ENCODE data around the gene GINS2.

GINS2 gene

DNA sequence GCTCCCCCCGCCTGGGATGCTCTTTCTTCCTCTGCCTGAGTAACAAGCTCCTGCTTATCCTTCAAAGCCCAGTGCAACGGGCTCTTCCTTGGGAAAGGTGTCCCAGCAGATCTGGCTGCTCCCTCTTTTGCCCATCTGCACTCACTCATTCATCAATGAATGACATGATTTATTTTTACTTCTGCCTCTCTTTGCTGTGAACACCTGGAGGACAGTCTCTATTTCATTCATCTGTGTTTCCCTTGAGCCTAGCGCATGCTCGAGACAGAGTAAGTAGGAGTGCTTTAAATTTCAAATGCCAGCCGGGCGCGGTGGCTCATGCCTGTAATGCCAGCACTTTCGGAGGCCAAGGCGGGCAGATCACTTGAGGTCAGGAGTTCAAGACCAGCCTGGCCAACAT is 22.0 kb upstream of the GINS2 start:
- no peak overlapping the region for H3K4me3 ChIP-seq (ENCODE audit: control insufficient read depth, low read depth, low read length)
- TF ChIP-seq, protein P1, sequence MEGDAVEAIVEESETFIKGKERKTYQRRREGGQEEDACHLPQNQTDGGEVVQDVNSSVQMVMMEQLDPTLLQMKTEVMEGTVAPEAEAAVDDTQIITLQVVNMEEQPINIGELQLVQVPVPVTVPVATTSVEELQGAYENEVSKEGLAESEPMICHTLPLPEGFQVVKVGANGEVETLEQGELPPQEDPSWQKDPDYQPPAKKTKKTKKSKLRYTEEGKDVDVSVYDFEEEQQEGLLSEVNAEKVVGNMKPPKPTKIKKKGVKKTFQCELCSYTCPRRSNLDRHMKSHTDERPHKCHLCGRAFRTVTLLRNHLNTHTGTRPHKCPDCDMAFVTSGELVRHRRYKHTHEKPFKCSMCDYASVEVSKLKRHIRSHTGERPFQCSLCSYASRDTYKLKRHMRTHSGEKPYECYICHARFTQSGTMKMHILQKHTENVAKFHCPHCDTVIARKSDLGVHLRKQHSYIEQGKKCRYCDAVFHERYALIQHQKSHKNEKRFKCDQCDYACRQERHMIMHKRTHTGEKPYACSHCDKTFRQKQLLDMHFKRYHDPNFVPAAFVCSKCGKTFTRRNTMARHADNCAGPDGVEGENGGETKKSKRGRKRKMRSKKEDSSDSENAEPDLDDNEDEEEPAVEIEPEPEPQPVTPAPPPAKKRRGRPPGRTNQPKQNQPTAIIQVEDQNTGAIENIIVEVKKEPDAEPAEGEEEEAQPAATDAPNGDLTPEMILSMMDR (conservative IDR thresholded peaks at IDR 0.05; ENCODE audit: control insufficient read depth, insufficient read depth, low read depth, low read length) = no peak
- DNase-seq (ENCODE audit: low read depth) = no peak

DNA sequence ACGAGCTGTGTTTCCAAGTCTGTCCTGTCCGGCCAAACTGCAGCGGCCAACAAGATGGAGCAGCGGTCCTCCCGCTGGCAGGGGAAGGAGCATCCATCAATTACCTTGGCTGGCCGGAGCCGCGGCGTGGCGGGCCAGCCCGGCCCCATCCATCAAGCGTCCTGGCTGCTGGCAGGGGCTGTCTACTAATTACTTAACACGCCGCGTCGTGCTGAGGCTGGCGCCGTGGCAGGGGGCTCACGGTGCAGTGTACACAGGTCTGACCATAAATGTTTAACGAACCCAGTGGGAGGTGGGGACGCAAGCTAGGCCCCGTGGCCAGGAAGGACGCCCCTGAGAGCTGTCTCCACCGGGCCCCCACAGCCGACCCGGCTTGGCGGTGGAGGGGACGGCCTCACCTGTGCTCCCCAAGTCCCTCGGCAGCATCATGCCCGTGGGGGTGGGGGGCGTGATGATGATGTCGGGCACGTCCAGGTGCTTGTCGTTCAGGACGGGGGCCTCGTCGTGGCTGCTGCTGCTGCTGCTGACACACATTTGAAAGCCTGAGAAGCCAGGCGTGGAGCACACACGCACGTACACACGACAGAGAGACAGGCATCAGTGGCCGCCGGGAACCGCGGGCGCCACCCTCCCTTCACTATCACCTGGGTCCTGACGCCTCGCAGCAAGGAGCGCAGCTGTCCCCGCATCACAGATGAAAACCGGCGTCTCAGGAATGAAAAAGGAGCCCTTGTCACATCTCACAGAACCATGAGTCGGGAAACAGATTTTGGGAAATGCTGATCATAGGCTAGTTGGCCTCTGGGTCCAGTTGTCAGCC is 21.2 kb upstream of the GINS2 start:
- no peak overlapping the region for H3K4me3 ChIP-seq (ENCODE audit: control insufficient read depth, low read depth, low read length)
- TF ChIP-seq, protein P1 (conservative IDR thresholded peaks at IDR 0.05; ENCODE audit: control insufficient read depth, insufficient read depth, low read depth, low read length) = no peak
- no peak for DNase-seq (ENCODE audit: low read depth)

DNA sequence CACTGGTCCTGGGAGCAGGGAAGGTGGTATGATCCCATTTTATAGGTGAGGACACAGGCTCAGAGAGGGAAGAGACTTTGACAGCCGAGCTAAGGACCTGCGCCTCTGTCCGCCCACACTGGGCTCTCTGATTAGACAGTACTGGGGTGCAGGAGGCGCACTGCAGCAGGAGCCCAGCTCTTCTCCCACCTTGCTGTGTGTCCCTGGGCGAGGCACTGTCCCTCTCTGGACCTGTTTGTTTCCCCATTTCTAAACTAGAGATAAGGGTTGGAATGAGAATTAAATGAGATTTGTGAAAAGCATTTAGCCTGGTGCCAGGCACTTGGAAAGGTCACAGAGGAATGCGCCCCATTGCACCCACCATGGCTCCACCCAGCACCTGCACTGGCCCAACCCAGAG is 19.6 kb upstream of the GINS2 start:
- DNase-seq (ENCODE audit: low read depth) = no peak
- TF ChIP-seq, protein P1 (conservative IDR thresholded peaks at IDR 0.05; ENCODE audit: control insufficient read depth, insufficient read depth, low read depth, low read length) = no peak
- no peak overlapping the region for H3K4me3 ChIP-seq (ENCODE audit: control insufficient read depth, low read depth, low read length)

DNA sequence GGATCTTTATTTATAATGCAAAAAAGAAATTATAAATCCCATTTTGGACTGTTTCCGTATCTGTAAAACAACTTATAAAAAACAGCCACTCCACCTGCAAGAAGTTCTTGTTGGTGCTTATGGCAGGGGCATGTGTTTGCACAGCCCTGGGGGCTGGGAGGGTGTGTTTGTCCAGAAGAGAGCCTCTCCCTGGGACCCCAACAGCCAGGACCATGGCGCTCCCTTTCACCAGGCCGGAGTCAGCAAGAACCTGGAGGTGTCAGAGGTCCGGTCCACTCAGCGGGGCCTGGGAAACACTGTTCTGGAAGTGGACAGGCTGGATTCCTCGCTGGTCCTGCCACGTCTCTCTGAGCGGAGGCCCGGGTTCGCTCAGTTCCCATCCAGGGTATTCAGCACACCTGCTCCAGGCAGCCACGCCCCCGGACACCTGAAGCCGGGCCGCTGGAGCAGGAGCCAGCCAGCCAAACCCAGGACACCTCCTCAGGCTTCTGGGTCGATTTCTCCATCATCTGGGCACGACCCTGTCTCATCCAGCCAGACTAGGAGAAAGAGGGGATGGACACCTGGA is 18.9 kb upstream of the GINS2 start:
- H3K4me3 ChIP-seq (ENCODE audit: control insufficient read depth, low read depth, low read length) = no peak overlapping the region
- DNase-seq (ENCODE audit: low read depth) = no peak
- TF ChIP-seq, protein P1 (conservative IDR thresholded peaks at IDR 0.05; ENCODE audit: control insufficient read depth, insufficient read depth, low read depth, low read length) = no peak

DNA sequence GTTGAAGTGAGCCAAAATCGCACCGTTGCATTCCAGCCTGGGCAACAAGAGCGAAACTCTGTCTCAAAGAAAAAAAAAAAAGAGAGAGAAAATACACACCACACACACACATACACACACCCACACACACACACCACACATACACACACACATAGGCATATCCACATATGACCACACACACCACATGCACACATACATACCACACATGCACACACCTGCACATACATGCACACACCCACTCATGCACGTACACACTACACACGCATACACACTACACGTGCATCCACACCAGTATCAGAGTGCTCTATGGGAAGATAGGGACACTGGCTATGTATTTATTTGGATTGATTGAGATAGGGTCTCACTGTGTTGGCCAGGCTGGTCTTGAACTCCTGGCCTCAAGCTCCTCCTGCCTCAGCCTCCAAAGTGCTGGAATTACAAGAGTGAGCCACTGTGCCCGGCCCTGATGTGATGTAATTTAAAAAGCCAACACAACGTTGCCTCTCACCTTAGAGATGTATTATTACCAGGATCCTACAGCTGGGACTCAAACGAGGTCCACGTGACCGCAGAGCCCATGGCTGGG is 17.8 kb upstream of the GINS2 start:
- TF ChIP-seq, protein P1 (conservative IDR thresholded peaks at IDR 0.05; ENCODE audit: control insufficient read depth, insufficient read depth, low read depth, low read length) = no peak
- H3K4me3 ChIP-seq (ENCODE audit: control insufficient read depth, low read depth, low read length) = no peak overlapping the region
- no peak for DNase-seq (ENCODE audit: low read depth)

DNA sequence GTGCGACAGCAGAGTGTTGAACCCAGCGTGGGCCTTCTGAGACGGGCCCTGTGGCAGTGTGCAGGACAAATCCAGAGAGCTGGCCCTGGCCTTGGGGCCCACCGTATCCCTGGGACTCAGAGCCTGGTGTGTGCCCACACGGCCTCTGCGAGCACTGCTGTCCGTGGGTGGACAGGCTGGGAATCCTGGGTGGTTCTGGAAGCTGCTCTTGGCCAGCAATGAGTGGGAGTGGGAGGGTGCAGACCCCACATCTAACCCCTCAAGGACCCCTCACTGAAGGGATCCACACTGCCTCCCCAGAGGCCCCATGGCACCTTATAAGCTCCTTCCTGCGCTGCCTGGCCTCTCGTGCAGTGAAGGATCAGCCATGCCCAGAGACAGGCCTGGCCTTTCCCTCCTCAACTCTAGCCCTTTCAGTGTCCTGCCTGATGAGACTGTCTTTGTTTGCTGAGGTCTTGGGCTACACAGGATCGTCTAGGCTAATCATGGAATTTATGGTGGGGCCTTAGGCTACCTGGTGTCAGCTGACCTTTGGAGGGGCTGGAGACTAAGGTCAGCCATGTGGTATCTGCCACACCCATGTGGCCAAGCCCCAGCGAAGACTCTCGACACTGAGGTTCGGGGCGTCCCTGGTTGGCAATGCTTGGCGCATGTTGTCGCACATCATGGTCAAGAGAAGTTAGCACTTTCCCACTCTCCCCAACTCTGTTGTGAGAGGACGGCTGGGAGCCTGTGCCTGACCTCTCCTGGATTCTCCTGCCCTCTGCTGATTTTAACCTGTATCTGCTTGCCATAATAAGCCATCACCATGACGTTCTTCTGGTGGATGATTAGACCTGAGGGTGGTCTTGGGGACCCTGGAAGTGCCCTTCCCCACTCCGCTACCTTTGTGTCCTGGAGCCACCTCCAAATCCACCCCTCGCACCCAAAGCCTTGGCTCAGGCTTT is 16.4 kb upstream of the GINS2 start:
- TF ChIP-seq, protein P1 (conservative IDR thresholded peaks at IDR 0.05; ENCODE audit: control insufficient read depth, insufficient read depth, low read depth, low read length) = no peak
- no peak for DNase-seq (ENCODE audit: low read depth)
- H3K4me3 ChIP-seq (ENCODE audit: control insufficient read depth, low read depth, low read length) = no peak overlapping the region
